Loucy (cell line): ENCODE measurements around the gene PMVK.

ENCODE experiments used
- EZH2phosphoT487 ChIP-seq: fragments of 200-600 bp; IDR thresholded peaks from 2 replicates; pipeline ENCODE4 v1.6.1; 2018; ENCODE audit warnings: antibody characterized with exemption, mild to moderate bottlenecking, moderate library complexity, borderline replicate concordance
- TF ChIP-seq, protein P1 (sequence below): fragments of 200-600 bp; sonication (generic); conservative IDR thresholded peaks from 2 replicates; pipeline ENCODE4 v1.5.1; 2014; ENCODE audit warnings: mild to moderate bottlenecking, antibody characterized with exemption, low read length

DNA sequence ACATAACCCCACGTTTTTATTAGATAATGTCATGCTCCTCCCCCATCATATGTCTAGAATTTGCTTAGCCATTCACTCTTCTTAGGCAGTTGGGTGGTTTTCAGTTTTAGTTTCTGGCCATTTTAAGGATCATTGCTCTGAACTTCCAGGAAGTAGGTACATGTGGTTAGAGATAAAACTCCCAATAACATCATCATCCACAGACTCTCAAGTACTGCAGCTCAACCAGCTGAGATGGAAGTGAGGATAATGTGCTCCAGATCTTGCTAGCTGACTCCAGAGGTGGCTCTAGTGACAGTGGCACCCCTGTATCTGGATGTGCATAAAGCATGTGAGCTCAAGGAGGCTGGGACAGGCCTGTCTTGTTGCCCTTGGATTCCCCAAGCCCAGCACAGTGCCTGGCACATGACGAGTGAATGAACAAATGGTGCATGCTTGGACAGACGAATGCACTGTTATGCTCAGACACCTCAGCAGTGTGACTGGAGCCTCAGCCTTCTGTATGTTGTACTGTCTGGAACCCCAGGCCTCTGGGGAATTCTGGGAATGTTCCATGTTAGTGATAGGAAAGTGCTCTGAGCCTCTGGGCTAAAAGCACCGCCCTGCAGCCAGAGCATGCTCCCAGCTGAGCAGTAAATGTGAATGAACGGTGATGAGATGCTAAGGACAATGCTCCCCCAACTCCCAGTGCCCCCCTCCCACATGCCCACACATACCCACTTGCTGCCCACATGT, 50.1 kb downstream of the PMVK start:
- TF ChIP-seq, protein P1, sequence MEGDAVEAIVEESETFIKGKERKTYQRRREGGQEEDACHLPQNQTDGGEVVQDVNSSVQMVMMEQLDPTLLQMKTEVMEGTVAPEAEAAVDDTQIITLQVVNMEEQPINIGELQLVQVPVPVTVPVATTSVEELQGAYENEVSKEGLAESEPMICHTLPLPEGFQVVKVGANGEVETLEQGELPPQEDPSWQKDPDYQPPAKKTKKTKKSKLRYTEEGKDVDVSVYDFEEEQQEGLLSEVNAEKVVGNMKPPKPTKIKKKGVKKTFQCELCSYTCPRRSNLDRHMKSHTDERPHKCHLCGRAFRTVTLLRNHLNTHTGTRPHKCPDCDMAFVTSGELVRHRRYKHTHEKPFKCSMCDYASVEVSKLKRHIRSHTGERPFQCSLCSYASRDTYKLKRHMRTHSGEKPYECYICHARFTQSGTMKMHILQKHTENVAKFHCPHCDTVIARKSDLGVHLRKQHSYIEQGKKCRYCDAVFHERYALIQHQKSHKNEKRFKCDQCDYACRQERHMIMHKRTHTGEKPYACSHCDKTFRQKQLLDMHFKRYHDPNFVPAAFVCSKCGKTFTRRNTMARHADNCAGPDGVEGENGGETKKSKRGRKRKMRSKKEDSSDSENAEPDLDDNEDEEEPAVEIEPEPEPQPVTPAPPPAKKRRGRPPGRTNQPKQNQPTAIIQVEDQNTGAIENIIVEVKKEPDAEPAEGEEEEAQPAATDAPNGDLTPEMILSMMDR: no peak
- TF ChIP-seq EZH2phosphoT487: no peak
